ENCODE measurements around the gene CXCR6.
"Not testable (repeated sequence)": the region's sequence is repeated elsewhere in the genome, so short reads cannot be mapped to it uniquely, and the experiment has no call there.

The CXCR6 gene

DNA sequence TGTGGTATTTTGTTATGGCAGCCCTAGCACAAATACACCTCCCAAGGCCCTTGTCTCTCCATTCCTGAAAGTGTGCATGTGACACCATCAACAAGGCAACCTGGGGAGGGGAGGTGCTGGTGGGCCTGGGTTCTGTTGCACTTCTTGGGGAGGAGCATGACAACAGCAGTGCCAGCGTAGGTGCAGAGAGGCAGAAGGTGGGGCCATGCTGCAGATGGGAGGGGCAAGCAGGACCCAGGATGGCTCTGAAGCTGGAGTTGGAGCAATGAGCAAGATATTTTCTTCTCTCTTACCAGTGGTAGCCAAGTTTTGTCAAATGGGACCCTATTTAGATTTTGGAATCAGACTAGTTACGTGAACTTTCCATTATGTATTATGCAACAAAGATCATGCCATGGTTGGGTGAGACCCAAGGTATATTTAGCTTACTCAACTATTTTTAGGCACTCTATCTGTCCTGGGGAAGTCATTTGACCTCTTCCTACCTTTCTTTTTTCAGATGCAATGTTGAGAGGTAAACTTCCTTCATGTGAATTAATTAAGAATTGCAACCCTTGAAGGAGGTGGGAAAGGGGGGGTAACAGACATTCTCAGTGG is 49.0 kb downstream of the CXCR6 start:
- no peak for FAIRE-seq

DNA sequence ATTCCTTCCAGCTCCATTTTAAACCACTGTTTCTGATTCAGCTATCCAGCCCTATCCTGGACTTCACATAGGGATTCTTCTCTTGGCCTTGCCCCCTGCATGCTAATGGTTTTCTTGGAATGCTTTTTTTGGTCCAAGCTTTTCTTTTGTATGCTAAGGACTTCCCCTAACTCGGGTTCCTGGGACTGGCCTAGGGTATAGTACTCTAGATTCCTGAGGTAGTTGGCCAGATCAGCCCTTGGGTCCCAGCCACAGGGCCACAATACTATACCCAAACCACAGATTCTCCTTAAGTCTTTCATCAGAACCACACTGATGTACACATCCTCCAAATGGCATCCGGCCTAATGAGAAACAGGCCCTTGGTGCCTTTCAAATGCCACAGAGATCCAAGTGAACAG is 49.6 kb downstream of the CXCR6 start:
- no peak for FAIRE-seq

DNA sequence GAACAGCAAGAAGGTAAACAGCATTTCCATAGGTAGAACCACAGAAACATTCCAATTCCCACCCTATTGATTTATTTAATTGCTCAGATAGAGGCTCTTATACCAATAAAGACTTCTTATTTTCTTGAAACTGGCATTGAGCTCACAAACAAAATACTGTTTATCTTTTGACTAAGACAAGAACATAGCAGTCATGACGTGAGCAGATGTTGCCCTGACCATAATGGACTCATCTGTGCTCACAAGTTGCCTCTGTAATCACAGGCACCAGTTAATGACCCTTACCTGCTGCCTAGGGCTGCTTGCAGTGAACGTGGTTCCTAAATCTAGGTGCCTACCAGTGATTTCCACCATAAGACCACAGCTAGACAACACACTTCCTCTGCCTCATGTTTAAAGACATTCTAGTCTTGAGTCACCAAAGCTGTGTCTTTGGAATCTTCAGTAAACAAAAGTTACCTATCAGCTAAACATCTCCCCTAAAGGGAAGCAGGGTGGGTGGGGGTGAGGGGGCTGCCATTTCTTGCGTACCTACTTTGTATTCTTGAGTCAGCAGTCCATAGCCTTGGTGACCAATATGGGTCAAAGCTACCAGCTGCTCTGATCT is 50.3 kb downstream of the CXCR6 start:
- no peak for FAIRE-seq

DNA sequence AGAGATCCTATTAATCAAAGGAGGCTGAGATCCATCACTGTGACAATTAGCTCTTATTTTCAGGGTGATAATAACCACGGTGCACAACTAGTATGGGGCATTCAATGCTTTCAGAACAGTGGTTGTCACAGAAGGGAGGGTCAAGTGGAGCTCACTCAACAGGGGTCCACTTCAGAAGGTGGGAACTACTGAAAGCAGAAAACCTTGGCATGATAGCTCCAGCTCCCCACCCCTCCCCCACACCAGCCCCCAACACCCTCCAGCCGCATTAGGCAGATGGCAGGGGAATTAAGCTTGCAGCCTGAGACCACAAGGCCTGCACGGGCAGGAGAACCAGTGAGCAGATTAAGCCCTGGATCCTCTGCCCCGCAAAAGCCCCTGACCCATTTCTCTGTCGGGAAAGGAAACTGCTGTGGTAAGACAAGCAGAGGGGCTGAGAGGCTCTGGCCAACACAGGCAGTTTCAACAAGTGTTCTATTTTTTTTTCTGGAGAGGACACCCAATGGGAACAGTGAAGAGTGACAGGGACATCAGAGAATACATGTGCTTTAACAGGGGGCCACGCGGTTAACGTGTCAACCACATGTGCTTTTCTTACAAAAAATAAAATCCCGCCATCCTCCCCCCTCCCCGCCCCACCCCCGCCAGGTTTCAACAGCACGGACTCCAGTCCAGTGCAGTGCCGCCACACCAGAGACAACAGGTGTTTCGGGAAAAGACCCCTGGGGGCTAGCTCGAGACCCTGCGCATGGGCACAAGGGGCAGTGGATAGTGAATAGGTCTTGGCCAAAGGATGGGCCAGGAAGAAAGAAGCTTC is 51.4 kb downstream of the CXCR6 start:
- no peak for FAIRE-seq

DNA sequence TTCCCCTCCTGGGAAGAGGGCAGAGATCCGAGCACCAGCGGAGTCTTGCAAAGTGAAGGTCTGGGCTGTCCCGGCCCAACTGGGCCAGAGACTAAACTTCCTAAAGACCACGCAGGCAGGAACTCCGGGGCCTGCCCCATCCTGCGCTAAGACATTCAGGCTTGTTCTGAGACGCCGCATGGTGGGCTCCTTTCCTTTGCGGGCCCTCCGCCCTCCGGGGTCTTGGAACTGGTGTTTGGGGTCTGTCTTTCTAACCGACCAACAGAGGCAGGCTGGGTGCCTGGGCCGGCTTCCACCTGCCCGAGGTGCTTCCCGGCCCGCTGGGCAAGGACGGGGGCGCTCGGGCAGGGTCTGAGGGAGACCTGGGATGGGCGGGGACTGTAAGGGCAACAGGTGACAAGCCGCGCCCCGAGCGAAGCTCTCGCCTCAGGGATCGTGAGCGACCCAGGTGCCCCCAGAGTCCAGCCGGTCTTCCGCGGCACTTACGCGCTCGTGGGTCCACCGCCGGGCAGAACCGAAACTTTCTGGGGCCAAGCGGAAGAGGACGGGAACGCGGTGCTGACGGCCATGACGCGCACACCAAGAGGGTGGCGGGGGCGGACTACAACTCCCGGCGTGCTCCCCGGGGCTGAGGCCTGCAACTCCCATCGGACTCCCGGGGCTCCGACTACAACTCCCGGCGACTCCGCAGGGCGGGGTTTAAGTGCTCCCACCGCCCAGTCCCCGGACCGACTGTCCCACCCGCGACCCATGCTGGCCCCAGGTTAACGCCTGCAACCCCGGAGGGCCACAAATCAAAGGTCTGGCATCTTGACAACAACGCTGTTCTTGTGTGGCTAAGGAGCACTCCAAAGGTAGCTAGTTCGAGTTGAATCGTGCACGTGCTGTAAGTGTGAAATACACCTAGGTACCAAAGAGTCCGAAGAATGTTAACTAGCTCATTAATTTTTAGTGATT is 52.2 kb downstream of the CXCR6 start, which contains the start of gene FYCO1:
Gene FYCO1, minus strand, starts transcription at position 589 of the 957 bp plus-strand sequence. CDS start 10,914 bp downstream, outside the sequence.
- no peak for FAIRE-seq

DNA sequence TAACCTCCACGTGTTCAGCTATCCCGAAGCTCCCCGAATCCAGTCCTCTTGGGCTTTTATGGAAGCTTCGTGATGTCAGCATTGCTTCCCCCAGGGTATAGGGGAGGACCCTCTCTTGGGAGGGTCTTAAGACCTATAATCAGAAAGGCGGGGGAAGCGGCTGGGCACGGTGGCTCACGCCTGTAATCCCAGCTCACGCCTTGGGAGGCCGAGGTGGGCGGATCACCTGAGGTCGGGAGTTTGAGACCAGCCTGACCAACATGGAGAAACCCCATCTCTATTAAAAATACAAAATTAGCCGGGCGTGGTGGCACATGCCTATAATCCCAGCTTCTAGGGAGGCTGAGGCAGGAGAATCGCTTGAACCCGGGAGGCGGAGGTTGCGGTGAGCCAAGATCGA is 54.2 kb downstream of the CXCR6 start:
- FAIRE-seq = not testable (repeated sequence)

DNA sequence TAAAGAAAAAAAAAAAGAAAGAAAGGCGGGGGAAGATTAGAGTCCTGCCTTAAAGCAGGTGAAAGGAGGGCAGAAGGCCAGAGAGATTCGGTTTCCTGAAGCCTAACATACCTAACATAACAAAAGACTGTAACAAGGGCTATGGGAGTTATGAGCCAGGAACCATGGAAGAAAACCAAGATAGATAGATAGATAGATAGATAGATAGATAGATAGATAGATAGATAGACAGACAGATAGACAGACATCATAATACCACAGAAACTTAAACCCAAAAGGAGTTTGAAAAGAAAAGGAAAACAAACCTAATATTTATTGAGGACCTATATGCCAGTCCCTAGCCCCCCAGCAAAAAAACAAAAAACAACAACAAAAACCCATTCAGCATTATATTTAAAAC is 54.7 kb downstream of the CXCR6 start:
- FAIRE-seq = no peak
